GM18520 (cell line): ENCODE results near the gene PRR5L.

Experiments used
- ATAC-seq: cut with Tn5 transposase; IDR thresholded peaks from one replicate; pipeline ENCODE4 v1.9.1; 2021; ENCODE audit not compliant: unreplicated experiment

PRR5L gene, protein sequence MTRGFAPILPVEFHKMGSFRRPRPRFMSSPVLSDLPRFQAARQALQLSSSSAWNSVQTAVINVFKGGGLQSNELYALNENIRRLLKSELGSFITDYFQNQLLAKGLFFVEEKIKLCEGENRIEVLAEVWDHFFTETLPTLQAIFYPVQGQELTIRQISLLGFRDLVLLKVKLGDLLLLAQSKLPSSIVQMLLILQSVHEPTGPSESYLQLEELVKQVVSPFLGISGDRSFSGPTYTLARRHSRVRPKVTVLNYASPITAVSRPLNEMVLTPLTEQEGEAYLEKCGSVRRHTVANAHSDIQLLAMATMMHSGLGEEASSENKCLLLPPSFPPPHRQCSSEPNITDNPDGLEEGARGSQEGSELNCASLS

DNA sequence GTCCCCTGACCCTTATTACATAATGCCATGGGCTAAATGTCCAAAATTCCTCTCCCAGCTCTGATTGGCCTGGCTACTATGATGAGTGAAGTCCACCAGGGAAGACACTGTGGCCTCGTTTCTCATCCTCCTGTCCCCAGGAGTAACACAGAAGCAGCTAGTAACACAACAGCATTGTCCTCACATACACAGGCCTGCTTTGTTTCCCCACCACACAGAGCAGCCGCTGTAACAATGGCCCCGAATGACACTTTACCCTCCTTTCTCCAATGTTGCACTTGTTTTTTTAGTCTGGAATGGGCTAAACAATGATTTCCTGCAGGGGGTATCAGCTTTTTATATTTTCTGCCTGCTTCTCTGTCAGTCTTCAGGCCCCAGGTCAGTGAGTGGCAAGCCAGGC lies at the start of gene PRR5L:
TSS of gene PRR5L (plus strand) at position 363 of the 400 bp plus-strand sequence. CDS start 104,834 bp downstream, outside the sequence.
- ATAC-seq = no peak

DNA sequence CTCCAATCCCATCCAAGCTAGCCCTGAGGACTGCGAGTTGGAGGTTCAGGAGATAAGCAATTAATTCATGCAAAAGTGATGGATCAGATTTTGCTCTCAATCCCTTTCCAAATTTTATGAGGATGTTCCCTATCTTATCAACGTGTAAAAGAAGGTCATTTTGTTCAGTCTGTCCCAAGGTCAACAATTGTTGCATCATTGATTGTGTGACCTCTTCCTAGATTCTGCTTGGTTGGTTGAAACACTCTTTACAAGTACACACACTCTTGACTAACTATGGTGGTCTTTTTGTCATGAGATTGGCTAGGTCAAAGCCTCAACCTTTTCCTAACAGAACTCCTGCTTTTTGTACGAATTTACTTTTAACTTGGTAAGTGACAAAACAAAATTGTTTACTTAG lies 48.6 kb upstream of the PRR5L start:
- no peak for ATAC-seq

DNA sequence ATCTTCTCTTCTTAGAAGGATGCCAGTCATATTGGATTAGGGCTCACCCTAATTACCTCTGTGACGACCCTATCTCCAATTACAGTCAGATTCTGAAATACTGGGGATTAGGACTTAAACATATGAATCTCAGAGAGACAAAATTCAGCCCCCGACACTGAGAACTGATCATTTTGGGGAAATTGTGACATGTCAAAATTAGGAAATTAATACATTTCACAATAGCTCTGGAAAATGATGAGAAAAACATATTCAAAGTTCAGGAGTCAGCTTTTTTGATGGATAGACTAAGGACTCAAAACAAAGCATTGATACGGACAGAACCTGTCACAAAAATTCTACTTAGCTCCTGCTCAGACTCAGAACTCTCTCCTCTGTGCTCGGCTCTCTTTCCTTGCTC lies 47.7 kb upstream of the PRR5L start:
- ATAC-seq = no peak

DNA sequence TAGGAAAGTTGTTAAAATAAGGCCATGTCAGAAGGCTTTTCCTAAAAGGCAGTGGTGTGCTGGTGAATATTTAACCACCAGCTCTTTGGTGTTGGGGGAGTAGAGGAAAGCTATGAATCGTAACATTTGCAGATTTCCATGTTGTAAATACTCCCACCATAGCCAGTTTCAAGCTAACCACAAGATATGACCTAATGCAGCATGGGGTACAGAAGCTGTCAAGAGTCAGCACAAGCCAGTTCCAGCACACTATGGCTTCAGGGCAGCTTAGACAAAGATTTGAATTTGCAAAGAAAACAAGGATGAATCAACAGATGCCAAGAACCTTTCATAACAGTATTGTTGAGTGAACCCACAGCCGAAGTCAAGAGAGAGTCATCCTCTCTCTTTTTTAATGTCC lies 46.8 kb upstream of the PRR5L start:
- ATAC-seq = no peak

DNA sequence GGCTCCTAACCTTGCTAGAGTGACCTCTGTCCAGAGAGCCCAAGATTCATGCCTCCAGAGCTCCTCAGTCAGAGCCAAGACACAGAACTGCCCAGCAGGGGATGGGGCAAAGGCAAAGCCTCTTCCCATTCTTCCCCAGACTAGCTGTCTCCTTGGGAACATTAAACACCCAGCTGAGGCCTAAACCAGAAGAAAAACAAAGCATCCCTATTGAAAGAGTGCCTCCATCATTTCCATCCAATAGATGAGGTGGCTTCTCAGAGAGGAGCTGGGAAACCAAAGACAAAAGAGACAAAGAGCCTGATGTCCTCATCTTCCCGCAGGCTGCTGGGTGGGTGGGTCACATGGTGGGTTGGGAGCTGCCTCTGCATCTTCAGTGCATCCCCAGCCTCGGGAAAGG lies 44.3 kb upstream of the PRR5L start:
- no peak for ATAC-seq

DNA sequence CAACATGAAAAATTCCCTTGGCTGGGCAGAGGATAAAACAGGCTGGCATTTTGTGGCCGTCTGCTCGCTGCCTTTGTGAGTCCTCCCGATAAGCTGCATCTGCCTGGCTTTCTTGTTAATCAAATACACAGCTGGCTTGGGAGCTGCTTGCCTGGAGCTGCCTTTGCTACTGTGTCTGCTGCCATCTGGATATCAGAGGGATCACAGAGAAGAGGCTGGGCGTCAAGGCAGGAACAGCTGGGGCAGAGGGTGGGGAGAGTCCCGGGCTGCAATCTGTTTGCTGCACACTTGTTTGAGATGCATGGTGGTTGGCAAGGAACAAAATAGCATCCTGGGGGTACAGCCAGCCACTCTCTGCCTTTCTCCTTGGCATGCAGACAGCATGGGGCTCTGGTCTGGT lies 42.9 kb upstream of the PRR5L start:
- ATAC-seq = no peak

DNA sequence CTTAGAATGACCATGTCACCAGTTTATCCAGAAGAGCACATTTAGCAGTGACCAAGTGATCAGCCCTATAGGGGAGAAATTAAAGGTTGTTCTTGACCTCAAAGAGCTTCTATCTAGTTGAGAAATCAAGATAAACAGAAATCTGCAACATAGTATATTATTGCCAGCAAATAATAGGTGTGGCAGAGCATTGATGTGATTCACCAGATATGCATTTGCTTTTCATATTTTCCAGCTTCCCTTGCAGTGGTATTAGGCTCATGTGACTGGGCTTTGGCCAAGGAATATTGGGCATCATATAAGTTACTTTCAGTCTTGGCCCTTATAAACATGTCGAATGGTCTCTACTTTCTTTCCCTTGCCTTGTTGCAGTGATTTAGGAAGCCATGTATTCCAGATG lies 41.4 kb upstream of the PRR5L start:
- ATAC-seq = no peak

DNA sequence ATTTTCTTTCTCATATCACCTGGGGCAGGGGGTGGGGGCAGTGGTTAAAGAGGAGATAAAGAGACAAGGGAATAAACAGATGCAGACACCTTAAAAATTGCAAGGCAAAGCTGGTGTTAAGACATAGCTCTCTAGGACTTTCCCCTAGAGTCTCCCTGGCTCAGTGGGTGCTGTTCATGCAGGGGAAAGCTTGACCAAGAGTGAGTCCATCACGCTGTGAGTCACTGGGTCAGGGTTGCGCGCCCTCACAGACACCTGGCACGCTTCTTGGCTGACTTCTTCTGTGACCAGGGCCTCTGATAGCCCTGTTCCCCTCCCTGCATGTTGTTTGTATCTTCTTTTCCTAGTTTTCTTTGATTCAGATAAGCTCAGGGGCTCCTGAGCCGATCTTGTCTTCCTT lies 38.7 kb upstream of the PRR5L start:
- ATAC-seq = no peak

DNA sequence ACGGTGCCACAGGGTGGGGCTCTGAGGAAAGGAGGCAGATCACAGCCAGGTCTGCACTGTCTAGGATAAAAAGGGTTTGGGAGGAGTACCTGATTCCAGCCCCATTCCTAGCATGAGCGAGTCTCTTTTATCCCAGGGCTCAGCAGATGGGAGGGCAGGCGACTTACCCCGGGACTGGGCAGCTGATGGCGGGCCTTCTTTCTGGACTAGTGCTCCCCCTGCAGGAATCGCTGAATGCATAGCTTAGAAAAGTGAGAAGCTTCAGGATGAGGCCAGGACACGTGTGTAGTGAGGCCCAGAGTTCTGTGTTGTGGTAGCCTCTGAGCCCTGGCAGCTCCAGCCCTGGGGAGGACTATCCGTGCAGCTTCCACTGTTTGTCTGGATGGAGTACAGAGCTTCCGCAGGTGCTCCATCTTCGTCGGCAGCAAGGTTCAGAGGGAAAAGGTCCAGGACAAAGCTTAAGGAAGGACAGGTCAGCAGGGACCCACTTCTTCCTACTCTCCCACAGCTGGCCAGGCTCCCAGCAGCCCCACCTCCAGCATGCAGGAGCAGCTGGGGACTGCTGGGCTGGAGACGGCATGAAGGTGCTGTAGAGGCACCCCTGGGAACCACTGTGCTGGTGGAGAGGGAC lies 37.2 kb upstream of the PRR5L start:
- no peak for ATAC-seq

DNA sequence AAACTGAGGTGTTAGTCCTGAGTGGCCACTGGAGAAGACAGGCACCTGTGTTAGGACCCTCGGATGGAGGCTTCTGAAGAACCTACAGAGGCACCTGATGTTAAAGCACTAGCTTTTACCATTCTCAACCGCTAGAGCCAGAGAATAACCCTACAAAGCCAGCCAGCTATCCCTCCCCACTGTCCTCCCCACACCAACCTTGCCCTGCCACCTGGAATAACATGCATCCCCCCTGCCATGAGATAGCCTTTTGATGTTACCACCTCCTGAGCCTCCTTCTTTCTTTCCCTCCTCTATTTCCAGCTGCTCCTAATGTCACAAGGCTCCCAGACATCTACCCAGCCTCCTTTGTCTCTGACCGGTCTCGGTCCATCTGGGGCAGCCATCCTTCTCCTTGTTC lies 35.0 kb upstream of the PRR5L start:
- no peak for ATAC-seq

DNA sequence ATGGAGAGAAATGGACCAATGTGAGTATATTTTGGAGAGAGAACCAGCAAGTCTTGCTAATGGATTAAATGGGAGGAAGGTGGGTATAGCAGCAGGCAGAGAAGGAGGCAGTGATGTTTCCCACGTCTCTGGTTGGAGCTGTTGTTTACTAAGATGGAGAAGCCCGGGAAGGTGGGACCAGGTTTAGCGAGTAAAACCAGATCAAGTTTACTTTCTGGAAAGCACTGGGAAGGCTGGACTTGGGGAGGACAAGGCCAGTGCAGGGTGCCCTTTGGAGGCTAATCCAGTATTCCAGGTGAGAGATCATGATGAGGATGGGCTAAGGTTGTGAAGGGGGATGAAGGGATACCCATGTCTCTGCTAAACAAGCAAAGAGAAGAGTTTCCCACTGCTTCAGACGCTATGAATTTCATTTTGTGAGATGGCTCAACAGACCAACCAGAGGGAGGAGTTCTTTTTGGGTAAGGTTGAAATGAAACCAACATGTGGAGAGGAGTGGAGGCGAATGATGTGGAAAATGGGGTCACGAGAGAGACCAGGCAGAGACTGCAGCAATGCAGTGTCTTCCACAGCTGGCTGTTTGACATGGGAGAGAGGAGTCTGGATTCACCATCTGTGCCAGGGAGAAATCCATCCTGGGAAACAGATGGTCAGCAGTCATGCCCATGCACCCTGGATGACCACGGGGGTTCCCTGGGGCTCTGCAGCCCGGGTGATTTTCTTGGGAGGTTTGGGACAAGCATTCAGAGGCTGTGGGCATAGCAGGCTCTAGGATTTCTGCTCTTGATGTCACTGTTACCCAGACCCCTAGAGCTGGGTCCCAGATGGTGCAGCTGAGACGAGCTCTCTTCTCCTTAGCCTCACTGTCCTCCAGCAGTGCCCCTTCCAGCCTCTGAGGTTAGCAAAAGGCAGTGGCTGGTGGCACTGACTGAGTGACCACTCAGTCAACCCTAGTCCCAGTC lies 31.8 kb upstream of the PRR5L start:
- no peak for ATAC-seq

DNA sequence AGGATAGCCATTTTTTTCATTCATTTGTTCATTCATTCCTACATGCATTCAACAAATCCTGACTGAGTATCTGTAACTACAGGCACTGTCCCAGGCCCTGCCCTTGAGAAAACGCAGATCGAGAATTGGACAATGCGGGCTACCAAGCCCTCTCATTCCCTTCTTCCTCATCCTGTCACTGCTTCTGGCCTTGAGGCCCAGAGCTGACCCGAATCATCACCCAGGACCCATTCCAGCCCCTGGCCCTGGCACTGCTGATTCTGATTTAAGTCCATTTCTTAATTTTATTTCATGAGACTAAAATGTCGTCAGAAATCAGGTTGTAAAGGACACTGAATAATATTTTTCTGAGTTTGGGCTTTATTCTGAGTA lies 31.1 kb upstream of the PRR5L start:
- ATAC-seq = no peak

DNA sequence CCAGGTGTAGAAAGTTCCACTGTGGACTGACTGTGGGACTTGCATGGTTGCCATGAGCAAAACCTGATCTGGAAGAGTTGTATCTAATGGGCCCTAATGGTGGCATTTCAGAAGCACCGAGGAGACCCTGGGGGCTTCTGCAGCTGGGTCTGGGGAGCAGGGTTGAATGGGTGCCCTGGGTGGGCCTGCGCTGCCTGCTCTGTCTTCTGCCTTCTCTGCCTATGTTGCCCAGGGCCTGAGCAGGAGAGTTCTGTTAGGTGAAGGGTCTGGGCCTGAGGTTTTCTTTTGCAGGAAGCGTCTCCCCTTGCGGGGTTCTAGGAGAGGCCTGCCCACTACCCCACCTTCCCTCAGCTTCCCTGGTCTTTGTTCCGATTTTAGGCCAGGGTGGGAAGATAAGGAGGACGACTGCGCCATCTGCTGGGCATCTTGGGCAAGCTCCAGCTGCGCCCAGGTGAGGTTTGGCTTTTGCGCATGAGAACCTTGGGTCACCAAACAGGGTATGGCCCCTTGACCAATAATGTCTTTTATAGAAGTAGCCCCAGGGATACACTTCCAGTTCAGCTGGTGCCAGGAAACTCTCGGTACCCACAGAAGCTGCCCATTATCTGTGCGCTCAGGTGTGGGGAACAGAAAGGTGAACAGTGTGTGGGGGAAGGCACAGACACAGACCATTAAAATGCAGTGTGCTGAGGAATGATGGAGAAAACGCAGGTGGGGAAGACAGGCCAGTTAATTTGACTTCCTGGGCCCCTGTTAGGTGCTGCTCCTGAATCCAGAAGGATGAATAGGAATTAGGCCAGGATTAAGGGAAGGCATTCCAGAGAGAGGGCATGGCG lies 30.1 kb upstream of the PRR5L start:
- no peak for ATAC-seq

DNA sequence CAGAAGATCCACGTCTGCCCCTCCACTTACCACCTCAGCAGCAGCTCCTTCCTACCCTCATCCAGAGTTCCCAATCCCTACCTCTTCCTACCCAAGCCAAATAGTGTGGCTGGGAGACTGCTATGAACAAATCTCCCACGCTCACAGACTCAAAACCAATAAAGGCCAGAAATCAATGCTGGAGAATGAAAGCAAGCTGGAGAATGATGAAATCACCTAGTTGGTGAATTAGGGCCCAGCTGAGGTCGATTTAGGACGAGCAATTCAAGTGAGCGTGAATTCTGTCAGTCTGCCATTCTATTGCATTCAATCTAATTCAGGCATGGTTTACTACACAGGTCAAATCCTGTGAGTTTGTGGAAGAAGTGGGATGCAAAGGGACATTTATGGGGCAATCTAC lies 29.3 kb upstream of the PRR5L start:
- no peak for ATAC-seq

DNA sequence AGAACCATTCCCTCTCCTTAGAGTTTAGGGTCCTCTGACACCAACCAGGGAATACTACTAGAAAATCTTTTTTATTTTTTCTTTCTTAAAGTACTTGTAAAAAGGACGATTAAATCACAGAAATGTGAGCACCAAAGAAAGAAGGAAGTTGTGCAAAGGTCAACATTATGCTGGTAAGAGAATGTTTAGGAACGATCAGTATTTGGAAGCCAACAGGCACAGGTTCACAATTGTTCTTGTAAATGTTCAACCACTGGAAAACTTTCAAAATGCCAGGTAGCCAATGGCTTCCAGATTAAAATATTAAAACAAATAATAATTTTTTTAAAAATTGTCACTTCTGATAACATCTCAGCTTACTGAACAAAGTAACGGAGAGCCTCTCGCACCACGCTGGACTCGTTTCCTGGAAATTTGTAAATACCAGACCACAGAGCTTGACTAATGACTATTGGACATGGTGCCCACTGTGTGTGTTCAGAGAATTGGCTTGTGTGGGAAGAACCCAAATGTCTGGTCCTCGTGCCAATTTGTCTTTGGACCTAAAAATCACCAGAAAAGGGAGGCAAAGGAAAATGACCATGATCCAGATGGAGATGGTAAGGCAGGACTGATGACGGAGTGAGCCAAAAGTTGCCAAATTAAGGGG lies 27.6 kb upstream of the PRR5L start:
- no peak for ATAC-seq

DNA sequence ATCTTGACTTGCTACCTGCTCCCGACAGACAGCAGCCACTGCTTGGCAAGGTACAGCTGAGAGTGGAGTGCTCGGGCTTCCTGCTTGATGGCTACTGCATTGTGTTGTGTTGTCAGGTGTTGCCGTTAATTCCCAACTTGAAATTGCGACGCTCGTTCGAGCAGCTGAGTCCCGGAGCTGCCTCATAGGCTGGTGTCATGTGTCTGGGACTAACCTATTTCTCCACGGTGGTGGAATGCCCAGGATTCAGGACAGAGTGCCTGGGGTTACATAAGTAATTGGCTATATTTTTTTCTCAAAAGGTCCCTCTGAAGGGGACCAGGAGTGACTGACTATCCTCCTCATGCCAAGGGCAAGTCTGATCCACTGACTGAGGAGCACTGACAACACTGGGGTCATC lies 25.4 kb upstream of the PRR5L start:
- ATAC-seq = no peak

DNA sequence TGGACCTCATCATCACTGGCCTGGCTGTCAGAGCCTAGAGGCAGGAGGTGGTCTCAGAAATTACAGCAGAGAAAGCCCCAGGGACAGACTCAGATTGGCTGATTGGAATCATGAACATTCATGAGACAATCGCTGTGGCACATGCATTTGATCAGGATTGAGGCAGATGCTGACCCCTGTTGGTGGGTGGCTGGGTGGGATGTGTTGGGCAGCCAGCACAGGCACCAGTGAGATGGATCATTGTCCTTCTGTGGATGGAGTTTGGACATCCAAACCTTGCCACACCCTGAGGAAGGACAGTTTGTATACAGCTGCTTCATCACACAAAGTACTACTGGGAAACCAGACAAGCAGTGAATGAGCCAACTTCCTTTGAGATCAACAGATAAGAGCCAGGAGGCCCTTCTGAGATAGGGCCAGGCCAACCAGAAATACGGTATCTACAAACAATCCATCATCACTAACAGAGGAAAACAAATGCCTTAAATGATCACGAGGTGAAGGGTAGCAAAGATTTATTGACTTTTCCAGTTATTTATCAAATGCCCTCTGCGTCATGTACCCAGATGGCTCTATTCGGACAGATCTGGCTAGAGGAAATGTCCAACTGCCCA lies 24.2 kb upstream of the PRR5L start:
- ATAC-seq = no peak

DNA sequence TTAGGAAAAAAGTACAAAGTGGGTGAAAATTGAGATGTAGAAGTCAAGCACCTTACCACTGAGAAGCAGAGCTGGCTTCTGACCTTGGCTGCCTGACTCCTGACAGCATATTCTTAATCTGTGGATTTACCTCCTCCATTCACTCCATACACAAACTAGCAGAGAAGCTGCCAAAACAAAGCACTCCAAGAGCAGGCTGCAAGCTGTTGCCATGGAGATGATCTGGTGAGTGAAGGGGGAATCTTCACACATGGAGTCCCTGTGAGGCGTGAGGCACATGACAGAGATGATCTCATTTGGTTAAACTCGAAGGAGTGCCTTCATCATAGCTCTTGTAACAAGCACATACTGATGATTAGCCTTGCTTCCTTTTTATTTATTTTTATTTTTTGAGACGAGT lies 23.0 kb upstream of the PRR5L start:
- ATAC-seq = no peak

DNA sequence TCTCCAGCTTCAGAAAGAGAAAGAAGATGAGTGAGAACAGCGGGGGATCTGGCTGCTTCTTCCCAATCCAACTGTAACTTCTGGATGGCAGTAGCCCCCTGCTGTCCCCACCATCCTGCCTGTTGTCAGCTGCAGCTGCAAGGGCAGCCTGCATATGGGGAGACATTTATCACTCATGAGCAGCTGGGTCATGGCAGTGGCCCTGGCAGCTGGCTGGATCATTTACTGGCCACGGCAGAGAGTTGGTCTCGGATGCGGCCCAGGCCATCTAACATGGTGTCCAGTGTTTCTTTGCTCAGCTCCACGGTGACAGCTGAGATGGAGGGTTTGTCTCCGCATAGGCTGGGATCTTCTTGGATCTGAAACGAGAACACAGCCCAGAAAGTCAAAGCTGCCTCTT lies 21.7 kb upstream of the PRR5L start:
- no peak for ATAC-seq
